BLaER1 treated with 17β-estradiol and CSF1 and Interleukin-3, amounts not matched to agents 10 nM and 100 nM (cell line): ENCODE data around the gene LRRC25.

Source experiments
- H3K27ac ChIP-seq, 11 experiments: shearing (Covaris generic); formaldehyde crosslinking; 2 replicates each; pipeline ENCODE4 v1.8.1; 2022
- H3K27me3 ChIP-seq, 11 experiments: shearing (Covaris generic); formaldehyde crosslinking; 2 replicates each; pipeline ENCODE4 v1.8.1; 2022
- H3K36me3 ChIP-seq, 11 experiments: shearing (Covaris generic); formaldehyde crosslinking; 2 replicates each; pipeline ENCODE4 v1.8.1; 2022
- H3K4me1 ChIP-seq, 10 experiments: shearing (Covaris generic); formaldehyde crosslinking; 2 replicates each; pipeline ENCODE4 v1.8.1; 2022
- H3K4me2 ChIP-seq, 11 experiments: shearing (Covaris generic); formaldehyde crosslinking; 2 replicates each; pipeline ENCODE4 v1.8.1; 2022
- H3K4me3 ChIP-seq, 10 experiments: shearing (Covaris generic); formaldehyde crosslinking; 2 replicates each; pipeline ENCODE4 v1.8.1; 2022
- H3K9ac ChIP-seq, 11 experiments: shearing (Covaris generic); formaldehyde crosslinking; 2 replicates each; pipeline ENCODE4 v1.8.1; 2022
- H3K9me3 ChIP-seq, 11 experiments: shearing (Covaris generic); formaldehyde crosslinking; replicated peaks in 1 of 11; 2 replicates each; pipeline ENCODE4 v1.8.1; 2022
- H4K20me1 ChIP-seq, 11 experiments: shearing (Covaris generic); formaldehyde crosslinking; 2 replicates each; pipeline ENCODE4 v1.8.1; 2022
- Cebpa-rat ChIP-seq, 11 experiments: shearing (Covaris generic); IDR thresholded peaks; 2 replicates each; pipeline ENCODE4 v1.8.1; 2022

Gene LRRC25

DNA sequence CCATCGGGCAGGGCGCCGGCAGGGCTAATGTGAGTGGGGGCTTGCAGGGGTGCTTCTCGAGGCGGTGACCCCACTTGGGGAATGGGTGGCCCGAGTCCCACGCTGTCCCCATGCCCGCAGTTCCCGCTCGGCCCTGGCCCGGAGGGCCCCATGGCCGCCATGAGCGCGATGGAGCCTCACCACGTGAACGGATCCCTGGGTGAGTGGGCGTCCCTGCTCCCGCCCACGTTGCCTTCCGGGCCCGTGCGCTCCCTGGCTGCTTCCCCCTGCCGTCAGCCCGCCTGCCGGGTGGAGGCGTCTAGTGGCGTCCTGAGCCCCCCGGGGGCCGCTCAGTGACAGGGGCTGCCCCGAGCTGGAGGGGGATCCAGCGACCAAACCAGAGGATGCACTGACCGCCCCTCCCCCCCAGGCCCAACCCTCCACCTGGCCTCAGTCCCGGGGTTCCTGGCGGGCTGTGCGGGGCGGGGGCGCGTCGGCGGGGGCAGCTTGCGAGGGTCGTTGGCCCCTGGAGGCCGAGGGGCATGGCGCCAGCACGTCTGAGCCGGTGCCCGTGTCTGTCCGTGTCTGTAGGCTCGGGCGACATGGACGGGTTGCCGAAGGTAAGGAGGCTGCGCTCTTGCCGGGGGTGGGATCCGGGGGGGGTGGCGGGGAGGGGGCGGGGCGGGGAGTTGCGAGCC lies 35.7 kb upstream of the LRRC25 start:
- Histone ChIP-seq H3K4me3 (peak overlapping the region; percentile 47 to 77 (median 65)), H3K9ac (peak overlapping the region; percentile 74 to 85 (median 82))

GRCh38 chr19:18432275-18433014 lies 35.0 kb upstream of the LRRC25 start:
- Histone ChIP-seq H3K4me2 (peak overlapping the region; percentile 90 to 97 (median 95)), H3K27me3 (no peaks in the 10 kb centered on the region), H3K4me1 (peaks cover 83 to 89% (median 86%) of the 10 kb centered on the region in 10 experiments), H3K9ac (peak overlapping the region; percentile 74 to 85 (median 82); a peak in 21 of 22 replicates), H4K20me1 (peaks cover 19 to 65% (median 34%) of the 10 kb centered on the region in 11 experiments; a peak in 21 of 22 replicates), H3K27ac (peak overlapping the region in 10 of 11 experiments; percentile 70 to 93 (median 88); a peak in 19 of 22 replicates), H3K9me3 (no peaks in the 10 kb centered on the region), H3K36me3 (peaks cover 0 to 46% (median 19%) of the 10 kb centered on the region in 11 experiments; a peak in 17 of 22 replicates), H3K4me3 (peak overlapping the region; percentile 47 to 77 (median 65); a peak in 18 of 20 replicates)
- no peak for TF ChIP-seq Cebpa-rat (IDR thresholded peaks at IDR 0.05)

More for the DNA sequence above, 35.7 kb upstream of the LRRC25 start:
- Histone ChIP-seq H3K27ac (peak overlapping the region in 10 of 11 experiments; percentile 70 to 93 (median 88); a peak in 19 of 22 replicates), H3K27me3 (no peaks in the 10 kb centered on the region), H3K9me3 (no peaks in the 10 kb centered on the region), H4K20me1 (peaks cover 17 to 64% (median 29%) of the 10 kb centered on the region in 11 experiments; a peak in 20 of 22 replicates), H3K36me3 (peaks cover 0 to 45% (median 19%) of the 10 kb centered on the region in 11 experiments; a peak in 17 of 22 replicates), H3K4me1 (peaks cover 77 to 89% (median 80%) of the 10 kb centered on the region in 10 experiments), H3K4me2 (peak overlapping the region; percentile 90 to 97 (median 95))
- no peak for TF ChIP-seq Cebpa-rat (IDR thresholded peaks at IDR 0.05)

DNA sequence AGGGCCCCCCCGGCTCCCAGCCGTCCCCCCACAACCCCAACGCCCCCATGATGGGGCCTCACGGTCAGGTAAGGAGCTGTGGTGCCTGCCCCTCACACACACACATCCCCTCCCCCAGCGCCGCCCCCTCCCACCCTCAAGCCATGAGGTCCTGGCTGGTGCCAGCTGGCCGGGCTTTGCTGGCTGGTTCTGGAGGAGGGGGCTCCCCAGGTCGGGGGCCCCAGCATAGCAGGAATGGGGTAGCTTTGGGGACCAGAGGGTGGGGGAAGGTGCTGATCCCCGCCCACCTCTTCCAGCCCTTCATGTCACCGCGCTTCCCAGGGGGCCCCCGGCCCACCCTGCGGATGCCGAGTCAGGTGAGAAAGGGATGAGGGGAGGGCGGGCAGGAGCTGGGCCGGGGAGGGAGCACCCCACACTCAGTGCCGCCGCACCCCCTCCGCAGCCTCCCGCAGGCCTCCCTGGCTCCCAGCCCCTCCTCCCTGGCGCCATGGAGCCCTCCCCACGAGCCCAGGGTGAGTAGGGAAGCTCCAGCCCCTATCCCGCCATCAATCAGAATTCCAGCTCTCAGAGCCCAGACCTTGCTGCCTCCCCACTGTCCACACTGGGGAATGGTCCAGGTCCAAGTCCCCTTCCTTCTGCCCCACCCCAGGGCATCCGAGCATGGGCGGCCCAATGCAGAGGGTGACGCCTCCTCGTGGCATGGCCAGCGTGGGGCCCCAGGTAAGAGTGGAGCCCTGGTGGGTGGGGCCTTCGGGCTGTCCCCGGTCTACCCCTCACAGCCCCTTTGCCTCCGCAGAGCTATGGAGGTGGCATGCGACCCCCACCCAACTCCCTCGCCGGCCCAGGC lies 34.2 kb upstream of the LRRC25 start:
- Histone ChIP-seq H3K9me3 (no peaks in the 10 kb centered on the region), H3K27me3 (no peaks in the 10 kb centered on the region), H3K36me3 (peaks cover 0 to 52% (median 20%) of the 10 kb centered on the region in 11 experiments; a peak in 17 of 22 replicates), H3K4me1 (peaks cover 87 to 93% (median 90%) of the 10 kb centered on the region in 10 experiments), H3K4me3 (no peak overlapping the region), H4K20me1 (peaks cover 26 to 69% (median 39%) of the 10 kb centered on the region in 11 experiments), H3K4me2 (peak overlapping the region; percentile 32 to 97 (median 94); a peak in 21 of 22 replicates), H3K9ac (peak overlapping the region in 5 of 11 experiments; percentile 25 to 85 (median 44); a peak in 6 of 22 replicates), H3K27ac (peak overlapping the region in 8 of 11 experiments; percentile 85 to 93 (median 89); a peak in 13 of 22 replicates)
- no peak for TF ChIP-seq Cebpa-rat (IDR thresholded peaks at IDR 0.05)

DNA sequence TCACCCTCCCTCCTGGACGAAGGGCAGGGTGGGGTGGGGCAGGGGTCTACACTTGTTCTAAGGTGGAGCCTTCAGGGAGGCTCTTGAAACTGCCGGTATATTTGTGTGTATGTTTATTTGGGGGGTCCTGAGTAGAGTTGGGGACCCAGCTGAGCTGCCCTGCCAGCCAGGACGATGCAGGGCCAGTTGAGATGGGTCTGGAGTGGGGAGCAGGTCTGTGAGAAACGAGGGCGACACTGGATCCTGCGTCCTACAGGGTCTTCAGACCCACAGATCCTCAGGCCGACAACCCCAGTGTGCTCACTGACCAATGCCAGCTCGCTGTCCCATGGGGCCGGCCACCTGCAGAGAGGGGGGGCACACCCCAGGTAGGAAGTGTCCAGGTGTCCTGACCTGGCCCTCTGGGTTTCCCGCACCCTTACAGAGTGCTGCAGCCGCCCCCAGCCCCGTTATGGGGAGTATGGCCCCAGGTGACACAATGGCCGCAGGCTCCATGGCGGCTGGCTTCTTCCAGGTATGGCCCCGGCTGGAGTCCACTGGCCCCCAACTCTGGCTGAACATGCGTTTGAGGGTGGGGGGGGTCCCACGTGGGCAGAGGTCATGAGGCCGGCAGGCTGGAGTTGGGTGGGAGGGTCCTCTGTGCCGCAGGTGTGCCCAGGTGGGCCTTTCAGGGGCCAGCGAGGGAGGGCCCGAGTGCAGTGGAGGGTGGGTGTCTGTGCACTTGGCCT lies 33.2 kb upstream of the LRRC25 start:
- Histone ChIP-seq H3K27ac (peak overlapping the region in 10 of 11 experiments; percentile 71 to 89 (median 81); a peak in 19 of 22 replicates), H3K36me3 (peaks cover 0 to 42% (median 12%) of the 10 kb centered on the region in 11 experiments; a peak in 17 of 22 replicates), H4K20me1 (peaks cover 26 to 69% (median 44%) of the 10 kb centered on the region in 11 experiments), H3K27me3 (no peaks in the 10 kb centered on the region), H3K9me3 (no peaks in the 10 kb centered on the region), H3K4me1 (peaks cover 87 to 93% (median 90%) of the 10 kb centered on the region in 10 experiments), H3K9ac (peak overlapping the region in 10 of 11 experiments; percentile 69 to 79 (median 74); a peak in 17 of 22 replicates), H3K4me2 (peak overlapping the region; percentile 78 to 98 (median 91)), H3K4me3 (peak overlapping the region in 3 of 10 experiments; percentile 49 to 61 (median 52); a peak in 3 of 20 replicates)
- no peak for TF ChIP-seq Cebpa-rat (IDR thresholded peaks at IDR 0.05)

GRCh38 chr19:18429717-18430416 lies 32.4 kb upstream of the LRRC25 start:
- H3K4me3 ChIP-seq = peak overlapping the region in 9 of 10 experiments; percentile 36 to 61 (median 48); a peak in 17 of 20 replicates
- H3K27me3 ChIP-seq = no peaks in the 10 kb centered on the region
- H3K9me3 ChIP-seq = no peaks in the 10 kb centered on the region
- peak overlapping the region; percentile 16 to 89 (median 80); a peak in 20 of 22 replicates for H3K27ac ChIP-seq
- no peak for TF ChIP-seq Cebpa-rat (IDR thresholded peaks at IDR 0.05)
- H3K9ac ChIP-seq = peak overlapping the region; percentile 56 to 79 (median 74)
- H4K20me1 ChIP-seq = peaks cover 27 to 71% (median 44%) of the 10 kb centered on the region in 11 experiments
- peak overlapping the region; percentile 78 to 98 (median 91) for H3K4me2 ChIP-seq
- peaks cover 0 to 35% (median 10%) of the 10 kb centered on the region in 11 experiments; a peak in 14 of 22 replicates for H3K36me3 ChIP-seq
- H3K4me1 ChIP-seq = peaks cover 87 to 93% (median 90%) of the 10 kb centered on the region in 10 experiments

GRCh38 chr19:18428787-18429674 lies 31.6 kb upstream of the LRRC25 start:
- peak overlapping the region; percentile 78 to 98 (median 91) for H3K4me2 ChIP-seq
- no peak for TF ChIP-seq Cebpa-rat (IDR thresholded peaks at IDR 0.05)
- H3K36me3 ChIP-seq = peaks cover 0 to 27% (median 6%) of the 10 kb centered on the region in 11 experiments; a peak in 11 of 22 replicates
- peaks cover 86 to 93% (median 90%) of the 10 kb centered on the region in 10 experiments for H3K4me1 ChIP-seq
- H3K9ac ChIP-seq = peak overlapping the region; percentile 56 to 79 (median 74)
- H3K27me3 ChIP-seq = no peaks in the 10 kb centered on the region
- H3K27ac ChIP-seq = peak overlapping the region; percentile 16 to 89 (median 80); a peak in 21 of 22 replicates
- no peaks in the 10 kb centered on the region for H3K9me3 ChIP-seq
- H4K20me1 ChIP-seq = peaks cover 34 to 70% (median 41%) of the 10 kb centered on the region in 11 experiments
- peak overlapping the region; percentile 15 to 61 (median 48); a peak in 18 of 20 replicates for H3K4me3 ChIP-seq
